Activated T-cell treated with anti-CD3 and anti-CD28 coated beads, Interleukin-2, amount 50 U/mL, for 48 hours (primary cell): ENCODE results near the gene ITGA2.
A peak's percentile ranks its signal among the peaks of the same experiment; 100 is the strongest.
"Not testable (repeated sequence)": the region's sequence is repeated elsewhere in the genome, so short reads cannot be mapped to it uniquely, and the experiment has no call there.

Experiments
- DNase-seq, 2 experiments: peaks; one replicate each; pipeline ENCODE4 v3.0.0-alpha.2; 2020

The ITGA2 gene

DNA sequence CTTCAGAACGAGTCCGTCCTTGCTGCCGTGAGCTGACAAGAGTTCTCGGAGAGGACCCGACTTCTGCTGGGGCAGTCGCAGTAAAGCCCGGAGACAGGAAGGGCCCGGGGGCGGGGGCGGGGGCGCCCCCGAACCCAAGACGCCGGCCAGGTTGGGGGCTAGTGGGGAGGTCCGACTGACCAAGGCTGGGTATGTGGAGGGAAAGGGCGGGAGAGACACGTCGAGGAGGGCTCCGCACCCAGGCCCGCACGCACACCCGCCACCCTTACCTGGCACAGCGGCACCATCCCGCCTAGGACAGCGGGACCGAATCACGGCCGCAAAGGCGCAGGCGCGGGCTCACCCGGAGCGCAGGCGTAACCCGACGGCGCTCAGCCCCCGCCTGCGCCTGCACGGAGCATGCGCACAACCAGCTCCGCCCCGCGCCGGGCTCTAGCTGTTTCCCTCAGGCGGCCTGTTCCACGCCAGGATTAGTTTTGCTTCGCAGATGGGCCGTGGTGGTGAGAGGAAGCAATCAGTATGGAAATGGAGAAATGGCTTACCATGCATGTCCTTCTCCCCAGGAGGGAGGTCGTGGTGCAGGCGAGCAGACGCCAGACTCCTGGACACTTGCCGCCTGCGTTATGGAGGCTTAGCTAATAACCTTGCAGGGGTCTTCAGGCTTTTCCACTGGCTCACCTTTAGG lies 120.4 kb downstream of the ITGA2 start, which contains the start of gene MOCS2:
Gene MOCS2, minus strand, starts transcription at position 315 of the 685 bp plus-strand sequence. CDS start 2,583 bp downstream, outside the sequence.
- DNase-seq = peak; percentile 90 to 93

GRCh38 chr5:53110156-53110555 lies 121.0 kb downstream of the ITGA2 start:
- DNase-seq = peak in 1 of 2 experiments; percentile 24

- DNase-seq = no peak
Observed at GRCh38 chr5:53111139-53111538, 122.0 kb downstream of the ITGA2 start.

DNA sequence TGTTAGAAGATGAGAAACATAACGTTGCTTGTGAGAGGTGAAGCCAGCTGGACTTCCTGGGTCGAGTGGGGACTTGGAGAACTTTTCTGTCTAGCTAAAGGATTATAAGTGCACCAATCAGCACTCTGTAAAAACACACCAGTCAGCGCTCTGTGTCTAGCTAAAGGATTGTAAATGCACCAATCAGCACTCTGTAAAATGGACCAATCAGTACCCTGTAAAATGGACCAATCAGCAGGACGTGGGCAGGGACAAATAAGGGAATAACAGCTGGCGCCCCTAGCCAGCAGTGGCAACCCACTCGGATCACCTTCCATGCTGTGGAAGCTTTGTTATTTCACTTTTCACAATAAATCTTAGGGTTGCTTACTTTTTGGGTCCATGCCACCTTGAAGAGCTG lies 123.2 kb downstream of the ITGA2 start:
- DNase-seq = not testable (repeated sequence)

GRCh38 chr5:53112909-53113308 lies 123.8 kb downstream of the ITGA2 start:
- DNase-seq = no peak

DNA sequence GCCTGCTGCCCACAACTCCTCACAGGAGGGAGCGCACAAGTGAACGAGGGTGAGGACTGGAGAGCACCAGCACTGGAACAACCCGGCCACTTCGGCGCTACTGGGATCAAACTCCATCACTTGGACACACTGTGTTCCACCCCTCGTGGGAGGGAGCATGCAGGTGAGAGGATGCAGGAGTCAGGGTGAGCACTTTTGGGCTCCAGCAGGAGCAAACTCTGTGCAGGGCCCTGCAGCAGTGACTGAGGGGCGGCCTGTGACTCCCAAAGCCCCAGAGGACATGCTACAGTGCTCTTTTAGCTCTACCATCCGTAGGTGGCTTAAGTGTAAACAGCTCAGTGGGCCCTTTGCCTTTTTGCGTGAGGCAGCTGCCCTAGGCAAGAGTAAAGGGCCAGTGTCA lies 124.8 kb downstream of the ITGA2 start:
- DNase-seq = no peak

- DNase-seq = no peak
Observed at GRCh38 chr5:53114988-53115387, 125.8 kb downstream of the ITGA2 start.

GRCh38 chr5:53116597-53116996 lies 127.4 kb downstream of the ITGA2 start:
- DNase-seq = no peak

- no peak for DNase-seq
Observed at GRCh38 chr5:53118879-53119278, 129.7 kb downstream of the ITGA2 start.

DNA sequence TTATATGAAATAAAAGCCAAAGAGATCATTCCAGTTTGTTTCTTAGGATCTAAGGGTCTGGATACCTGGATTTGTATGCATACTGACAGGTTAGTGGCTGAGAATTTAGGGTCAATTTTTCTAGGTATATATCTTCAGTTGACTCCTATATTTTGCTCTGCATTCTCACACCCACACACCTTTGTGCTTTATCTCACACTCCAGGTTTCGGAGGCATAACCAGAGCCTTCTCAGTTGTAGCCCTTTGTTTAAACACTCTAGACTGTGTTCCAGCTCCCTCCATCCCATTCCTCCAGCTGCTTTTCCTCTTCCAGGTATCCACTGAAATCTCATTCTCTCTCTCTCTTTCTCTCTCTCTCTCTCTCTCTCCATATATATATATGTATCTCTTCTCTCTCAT lies 131.0 kb downstream of the ITGA2 start:
- DNase-seq = no peak

- DNase-seq = no peak
Observed at GRCh38 chr5:53123702-53124101, 134.6 kb downstream of the ITGA2 start.

GRCh38 chr5:53126521-53126920 lies 137.4 kb downstream of the ITGA2 start:
- DNase-seq = no peak

GRCh38 chr5:53127107-53127506 lies 138.0 kb downstream of the ITGA2 start:
- no peak for DNase-seq

- no peak for DNase-seq
Observed at GRCh38 chr5:53128481-53128880, 139.3 kb downstream of the ITGA2 start.

DNA sequence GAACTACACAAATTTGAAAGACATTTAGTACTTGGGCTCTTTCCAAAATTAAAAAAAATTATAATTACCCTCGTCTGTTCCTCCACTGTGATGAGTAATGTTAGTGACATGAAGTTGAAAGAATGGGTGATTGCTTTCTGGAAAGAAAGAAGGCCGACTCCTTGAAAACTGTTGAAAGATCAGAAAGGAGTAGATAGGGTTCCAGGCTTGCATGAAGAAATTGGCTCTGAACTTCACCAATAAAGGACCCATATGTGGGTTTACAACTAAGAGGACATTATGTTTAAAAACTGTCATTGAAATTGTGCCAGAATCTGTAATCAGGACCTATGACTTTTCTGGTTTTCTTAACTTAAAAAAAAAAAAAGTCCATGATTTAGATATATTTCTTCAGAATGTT lies 141.1 kb downstream of the ITGA2 start:
- no peak for DNase-seq

DNA sequence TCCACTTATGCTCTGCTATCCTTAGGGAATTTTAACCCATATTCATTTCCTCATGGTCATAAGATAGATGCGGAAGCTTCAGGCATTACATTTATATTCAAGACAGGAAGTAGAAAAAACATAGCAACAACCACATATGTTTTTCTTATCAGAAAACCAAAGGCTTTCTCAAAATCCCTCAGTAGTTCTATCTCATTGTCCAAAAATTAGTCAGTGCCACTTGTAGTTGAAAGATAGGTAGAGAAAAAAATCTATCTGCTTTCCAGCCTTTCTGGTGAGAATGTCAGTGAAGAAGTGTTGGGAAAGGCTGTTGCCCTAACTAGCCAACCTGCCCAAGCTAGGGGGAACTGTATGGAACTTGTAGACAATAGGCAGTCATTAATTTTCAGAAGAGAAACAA lies 143.9 kb downstream of the ITGA2 start:
- DNase-seq = no peak
